SH-SY5Y (cell line): ENCODE results near the gene CCDC91.

Source experiments
- GATA2 ChIP-seq: IDR thresholded peaks from 2 replicates; pipeline ENCODE4 v1.6.1; 2011; ENCODE audit warnings: mild to moderate bottlenecking, low read depth, low read length
- GATA3 ChIP-seq: IDR thresholded peaks from 2 replicates; pipeline ENCODE4 v1.6.1; 2011; ENCODE audit warnings: low read depth, mild to moderate bottlenecking, low read length, moderate library complexity

CCDC91 gene

DNA sequence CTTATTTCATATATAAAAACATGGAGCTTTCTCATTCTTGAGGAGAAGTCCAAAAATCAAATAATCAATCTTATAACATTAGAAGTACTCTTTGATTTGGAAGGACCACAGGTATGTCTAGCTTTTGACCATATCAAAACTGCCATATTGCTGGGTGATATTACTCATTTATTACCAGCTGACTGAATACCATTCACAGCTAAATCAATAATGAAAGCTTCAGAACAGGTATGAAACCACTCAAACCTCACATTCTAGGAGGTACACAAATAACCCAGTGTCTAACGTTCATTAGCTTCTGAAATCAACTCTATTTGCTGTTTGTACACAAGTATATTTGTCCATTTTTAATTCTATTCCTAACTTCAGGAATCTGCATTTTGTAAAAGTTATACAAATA, 16.8 kb upstream of the CCDC91 start:
- TF ChIP-seq GATA2 (no peak), GATA3 (no peak)

DNA sequence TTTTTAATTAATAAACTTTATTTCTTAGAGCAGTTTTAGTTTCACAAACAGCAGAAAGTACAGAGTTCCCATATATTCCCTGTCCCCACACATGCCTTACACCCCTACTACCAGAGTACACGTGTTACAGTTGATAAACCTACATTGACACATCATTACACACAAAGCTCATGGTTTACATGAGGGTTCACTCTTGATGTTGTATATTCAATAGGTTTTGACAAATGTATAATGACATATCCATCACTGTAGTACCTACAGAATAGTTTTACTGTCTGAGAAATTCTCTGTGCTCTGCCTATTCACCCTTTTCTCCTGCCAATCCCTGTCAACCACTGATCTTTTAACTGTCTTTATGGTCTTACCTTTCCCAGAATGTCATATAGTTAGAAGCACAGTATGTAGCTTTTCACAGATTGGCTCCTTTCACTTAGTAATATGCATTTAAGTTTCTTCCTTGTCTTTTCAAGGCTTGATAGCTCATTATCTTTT, 15.1 kb upstream of the CCDC91 start:
- no peak for TF ChIP-seq GATA3
- no peak for TF ChIP-seq GATA2

DNA sequence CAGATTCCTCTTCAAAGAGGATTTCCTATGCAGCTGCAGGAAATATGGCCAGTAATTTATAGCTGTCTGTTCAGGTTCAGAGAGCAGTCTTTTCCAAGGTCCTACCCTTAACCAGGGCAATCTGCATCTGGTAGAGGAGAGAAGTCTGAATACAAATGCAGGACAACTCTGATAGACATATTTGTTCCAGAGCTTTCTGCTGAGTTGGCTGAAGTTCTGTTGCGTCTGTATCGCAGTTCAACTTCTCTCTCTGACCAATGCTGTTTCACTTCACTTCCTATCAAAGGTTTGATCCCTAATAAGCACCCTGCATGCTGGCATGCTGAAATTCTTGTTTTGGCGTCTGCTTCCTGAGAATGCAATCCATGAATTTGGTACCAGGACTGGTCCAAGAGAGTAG, 14.0 kb upstream of the CCDC91 start:
- no peak for TF ChIP-seq GATA3
- no peak for TF ChIP-seq GATA2

DNA sequence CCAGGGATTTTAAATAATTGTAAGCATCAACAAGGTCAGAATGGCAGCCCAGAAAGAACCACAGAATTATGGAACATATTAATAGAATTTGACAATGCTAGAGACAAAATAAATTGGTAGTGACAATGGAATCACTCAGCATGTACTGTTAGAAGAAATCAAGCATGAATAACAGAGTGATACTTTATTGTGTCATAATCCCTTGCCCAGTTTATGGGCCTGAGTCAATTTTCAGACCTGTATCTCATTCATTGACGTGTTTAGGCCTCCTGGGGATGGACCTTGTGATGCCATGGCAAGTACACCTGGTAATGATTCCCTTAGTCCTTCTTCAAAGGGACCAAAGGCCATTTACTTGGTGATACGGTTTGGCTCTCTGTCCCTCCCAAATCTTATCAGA, 12.8 kb upstream of the CCDC91 start:
- TF ChIP-seq GATA3 (no peak), GATA2 (no peak)

DNA sequence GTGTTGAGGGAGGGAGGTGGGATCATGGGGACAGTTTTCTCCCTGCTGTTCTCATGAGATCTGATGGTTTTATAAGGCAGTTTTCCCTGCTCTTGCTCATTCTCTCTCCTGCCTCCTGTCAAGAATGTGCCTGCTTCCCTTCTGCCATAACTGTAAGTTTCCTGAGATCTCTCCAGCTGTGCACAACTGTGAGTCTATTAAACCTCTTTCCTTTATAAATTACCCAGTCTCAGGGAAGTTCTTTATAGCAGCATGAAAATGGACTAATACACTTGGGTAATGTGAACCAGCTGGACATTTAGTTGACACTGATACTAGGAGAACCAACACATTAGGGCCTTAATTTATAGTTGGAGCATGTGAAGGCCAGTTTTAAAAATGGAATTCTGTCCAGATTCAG, 12.4 kb upstream of the CCDC91 start:
- TF ChIP-seq GATA2 = no peak
- TF ChIP-seq GATA3 = no peak

DNA sequence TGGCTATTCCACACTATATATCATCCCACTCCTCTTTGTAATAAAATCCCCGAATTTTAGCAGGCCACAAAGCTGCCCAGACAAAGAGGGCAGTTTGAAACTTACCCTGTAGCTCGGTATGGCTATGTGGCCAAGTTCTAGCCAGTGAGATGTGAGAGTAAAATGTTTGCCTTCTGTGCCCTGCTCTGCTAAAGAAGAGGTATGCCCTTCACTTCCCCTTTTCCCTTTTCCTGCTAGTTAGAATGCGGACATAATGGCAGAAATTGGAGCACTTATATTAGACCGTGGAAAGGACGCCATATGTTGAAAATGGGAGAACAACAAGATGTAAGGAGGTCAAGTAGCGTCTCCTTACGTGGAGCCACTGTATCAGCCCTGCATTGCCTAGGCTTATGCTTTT, 11.5 kb upstream of the CCDC91 start:
- TF ChIP-seq GATA3 = no peak
- TF ChIP-seq GATA2 = no peak

DNA sequence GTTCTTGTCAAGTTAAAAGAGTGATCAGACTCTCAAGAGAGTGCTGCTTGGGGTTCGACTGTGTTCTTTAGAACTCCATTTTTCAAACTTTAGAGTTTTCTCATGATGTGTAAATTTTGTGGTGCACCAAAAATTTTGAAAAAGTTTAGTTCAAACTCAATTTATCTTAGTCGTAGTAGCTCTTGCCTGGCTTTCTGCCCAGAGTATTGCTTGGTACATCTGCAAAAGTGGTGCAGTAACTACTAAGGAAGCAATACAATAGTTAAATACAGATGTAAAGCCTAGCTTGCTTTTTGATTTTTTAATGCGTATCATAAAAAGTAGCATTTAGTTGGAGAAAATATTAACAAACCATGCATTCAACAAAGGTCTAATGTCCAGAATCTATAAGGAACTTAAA, 9.5 kb upstream of the CCDC91 start:
- no peak for TF ChIP-seq GATA3
- TF ChIP-seq GATA2 = no peak

DNA sequence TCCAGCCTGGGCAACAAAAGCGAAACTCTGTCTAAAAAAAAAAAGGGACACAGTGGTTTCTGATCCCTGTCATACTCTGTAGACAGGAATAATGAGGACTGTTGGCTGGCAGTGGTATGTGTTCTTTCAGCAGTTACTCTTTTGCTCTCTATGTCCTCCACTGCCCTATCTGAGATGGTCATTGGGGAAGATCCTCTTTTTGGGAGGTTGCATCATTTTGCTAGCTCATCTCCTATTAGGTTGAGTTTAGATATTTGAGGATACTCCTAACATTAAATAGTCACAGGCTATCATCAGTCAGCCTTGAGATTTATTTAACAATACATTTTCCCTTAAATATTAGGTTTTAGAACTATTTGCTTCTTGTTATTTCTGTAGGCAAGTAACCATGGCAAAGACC, 5.9 kb upstream of the CCDC91 start:
- TF ChIP-seq GATA3 (no peak), GATA2 (no peak)

DNA sequence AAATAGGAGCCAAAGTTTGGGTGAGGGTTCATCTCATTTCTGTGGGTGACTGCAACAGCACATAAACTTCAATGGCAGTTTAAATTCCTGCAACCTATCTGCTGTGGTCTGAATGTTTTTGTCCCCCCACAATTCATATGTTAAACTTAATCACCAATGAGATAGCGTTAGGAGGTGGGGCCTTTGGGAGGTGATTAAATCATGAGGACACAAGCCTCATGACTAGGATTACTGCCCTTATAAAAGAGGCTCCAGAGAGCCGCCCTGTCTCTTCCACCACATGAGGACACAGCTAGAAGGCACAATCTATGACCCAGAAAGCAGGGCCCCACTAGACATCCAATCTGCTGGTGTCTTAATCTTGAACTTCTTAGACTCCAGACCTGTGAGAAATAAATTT, 3.8 kb upstream of the CCDC91 start:
- TF ChIP-seq GATA2 = no peak
- TF ChIP-seq GATA3 = no peak

DNA sequence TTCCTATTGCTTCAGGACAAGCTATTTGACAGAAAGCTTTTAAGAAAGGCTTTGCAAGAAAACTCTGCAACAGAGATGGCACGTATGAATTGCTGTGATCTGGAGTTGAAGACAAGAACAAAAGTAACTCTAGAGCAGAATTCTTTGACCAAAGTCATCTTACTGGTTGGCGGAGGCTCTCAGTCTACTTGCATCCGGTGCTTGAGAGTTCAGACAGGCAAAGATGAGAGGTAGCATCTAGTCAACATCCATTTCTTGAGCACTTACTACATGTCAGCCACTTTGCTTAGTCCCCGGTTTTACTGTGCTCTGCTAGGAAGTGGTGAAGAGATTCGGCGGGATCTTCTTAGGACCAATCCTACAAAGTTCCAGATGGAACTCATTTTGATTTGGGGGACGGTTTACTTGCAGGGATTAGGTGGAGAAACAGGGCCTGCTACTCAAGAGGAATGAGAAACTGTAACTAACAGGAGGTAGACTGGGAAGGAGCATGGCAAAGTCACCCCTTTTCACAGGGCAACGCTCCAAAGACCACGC, 404 bp upstream of the CCDC91 start:
- no peak for TF ChIP-seq GATA3
- no peak for TF ChIP-seq GATA2

DNA sequence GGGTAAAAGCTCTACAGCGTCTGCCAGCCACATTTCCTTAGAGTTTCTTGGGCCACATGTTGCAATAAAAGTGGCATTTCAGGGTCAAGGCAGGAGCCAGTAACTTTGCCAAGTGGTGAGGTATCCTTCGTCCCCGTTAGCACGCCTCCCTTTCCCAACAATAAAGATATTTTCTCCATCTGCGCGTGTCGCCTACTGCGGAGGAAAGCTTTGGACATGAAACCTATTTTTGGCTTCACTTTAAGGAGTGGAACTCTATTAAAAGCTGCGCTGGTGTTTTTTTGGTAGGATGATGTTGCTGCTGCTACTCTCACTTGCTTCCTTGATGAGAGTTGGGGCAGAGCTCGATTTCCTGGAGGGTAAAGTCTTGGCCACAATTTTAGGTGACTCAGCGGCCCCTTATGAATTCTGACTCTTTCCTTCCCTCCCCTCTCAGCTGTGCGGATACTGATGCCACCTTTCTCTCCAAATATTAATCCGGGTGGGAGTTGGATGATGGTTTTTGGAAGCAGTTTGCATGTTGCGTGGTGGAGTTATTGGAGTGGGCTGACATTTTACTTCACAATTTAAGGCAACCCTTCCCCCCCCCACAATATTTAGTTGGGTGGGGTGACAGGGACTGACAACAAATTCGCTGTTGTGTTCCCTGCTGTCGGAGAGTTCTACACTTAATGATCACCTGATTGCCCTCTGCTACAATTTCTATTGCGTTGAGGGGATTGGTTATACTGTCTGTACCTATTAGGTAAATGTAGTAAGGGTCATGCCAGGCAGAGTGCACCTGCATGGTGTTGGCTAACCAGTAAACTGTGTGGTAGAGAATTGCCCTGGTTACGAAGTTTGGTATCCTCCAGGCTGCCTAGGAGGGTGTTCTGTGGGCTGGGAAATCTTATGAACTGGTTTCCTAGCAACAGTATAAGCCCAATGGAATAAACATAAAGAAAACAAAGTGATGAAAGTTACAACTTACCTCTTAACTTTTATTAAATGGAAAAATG, 1.1 kb downstream of the CCDC91 start:
- TF ChIP-seq GATA2 (no peak), GATA3 (no peak)

DNA sequence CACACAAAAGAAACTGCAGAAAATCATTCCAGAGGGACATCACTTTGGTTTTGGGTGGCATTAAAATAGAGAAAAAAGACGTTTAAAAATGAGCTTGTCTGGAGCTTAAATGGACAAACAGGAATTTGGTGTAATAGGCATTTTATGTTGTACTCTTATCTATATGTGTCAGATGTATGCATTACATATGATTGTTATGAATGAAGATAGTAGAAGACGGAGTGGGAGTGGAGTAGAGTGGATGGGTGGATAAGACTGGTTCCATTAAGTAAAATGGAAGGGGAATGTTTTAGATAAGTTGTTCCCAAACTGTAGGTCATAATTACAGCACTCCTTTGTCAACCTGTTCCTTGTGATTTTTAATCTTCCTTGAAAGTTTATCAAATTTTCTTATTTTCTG, 1.9 kb downstream of the CCDC91 start:
- no peak for TF ChIP-seq GATA3
- TF ChIP-seq GATA2 = no peak

DNA sequence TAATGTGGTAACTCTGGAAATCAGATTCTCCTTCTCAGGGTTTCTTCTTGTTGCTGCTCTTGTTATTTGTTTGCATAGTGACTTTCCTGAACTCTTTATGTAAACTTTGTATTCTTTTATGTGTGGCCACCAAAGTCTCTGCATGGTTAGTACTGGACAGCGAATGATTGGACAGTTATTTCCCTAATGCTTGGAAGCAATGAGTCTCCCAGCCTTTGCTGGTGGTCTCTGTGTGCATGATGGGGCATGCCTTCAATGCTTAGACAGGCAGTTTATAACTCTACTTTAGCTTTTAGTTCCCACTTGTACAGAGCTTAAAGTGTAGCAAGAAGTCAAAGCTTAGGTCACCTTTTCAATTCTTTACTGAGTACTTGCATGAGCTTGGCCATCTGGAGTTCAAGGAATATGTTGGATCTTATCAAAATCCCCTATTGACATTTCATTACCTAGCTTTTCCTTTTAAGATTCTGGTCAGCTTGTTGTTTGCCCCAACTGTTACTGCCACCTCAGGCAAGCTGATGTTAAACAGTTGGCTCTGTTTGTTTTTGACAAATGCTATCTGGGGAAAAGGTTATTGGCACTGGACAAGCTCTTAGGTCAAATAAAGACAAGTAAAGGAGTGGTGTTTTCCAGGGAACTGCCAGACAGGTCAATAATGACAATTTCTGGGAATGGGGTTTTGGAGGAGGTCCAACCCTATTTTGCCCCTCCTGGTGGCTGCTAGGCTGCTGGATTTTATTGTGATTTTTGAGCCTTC, 12.3 kb downstream of the CCDC91 start:
- no peak for TF ChIP-seq GATA2
- TF ChIP-seq GATA3 = no peak

DNA sequence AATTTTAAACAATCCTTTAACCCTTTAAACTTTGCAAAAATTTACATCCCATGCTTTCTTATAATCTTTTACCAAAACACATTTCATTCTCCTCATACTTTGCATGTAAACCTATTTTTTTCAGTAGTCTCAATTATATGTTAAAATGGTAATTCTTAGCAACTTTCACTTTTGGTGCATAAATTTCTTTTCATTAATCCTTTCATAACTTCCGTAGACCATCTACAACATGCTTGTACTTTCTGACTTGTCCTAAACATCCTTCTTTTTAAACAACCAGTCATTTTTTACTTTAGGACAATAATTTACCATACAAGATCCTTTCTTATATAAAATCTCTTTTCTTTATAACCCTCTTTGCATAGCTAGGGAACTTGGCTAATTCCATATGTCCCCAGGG, 19.5 kb downstream of the CCDC91 start:
- TF ChIP-seq GATA3 (no peak), GATA2 (no peak)

DNA sequence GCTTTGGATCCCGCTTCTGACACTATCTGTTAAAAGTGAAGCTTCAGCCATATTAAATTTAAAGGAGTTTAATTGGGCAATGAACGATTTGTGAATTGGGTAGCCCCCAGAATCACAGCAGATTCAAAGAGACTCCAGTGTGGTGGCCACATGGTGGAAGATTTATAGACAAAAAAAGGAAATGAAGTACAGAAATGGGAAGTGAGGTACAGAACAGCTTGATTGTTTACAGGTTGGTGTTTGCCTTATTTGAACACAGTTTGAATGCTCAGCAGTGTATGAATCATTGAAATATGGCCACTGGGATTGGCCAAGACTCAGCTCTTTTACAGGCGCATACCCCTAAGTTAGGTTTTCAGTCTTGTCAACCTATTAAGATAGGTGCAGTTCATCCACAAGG, 21.9 kb downstream of the CCDC91 start:
- no peak for TF ChIP-seq GATA3
- TF ChIP-seq GATA2 = no peak
